Esophagus squamous epithelium (tissue), 5 donors: ENCODE data around the gene SIRT5. TPM values are rescaled to one million over a fixed set of nuclear protein-coding genes. Genes with fewer than 3 reads are reported as not detected.
A peak's percentile ranks its signal among the peaks of the same experiment; 100 is the strongest.

ENCODE experiments used
- DNase-seq: peaks from one replicate; lab custom pipeline; 2025; lab: John Stamatoyannopoulos, UW
- H3K27ac ChIP-seq, 4 donors: fragments of 200-600 bp; sonication (generic); one replicate each; pipeline ENCODE4 v1.5.1; 2016 to 2019; ENCODE audit warnings: mild to moderate bottlenecking in 1 of 4
- H3K27me3 ChIP-seq, 4 donors: fragments of 200-600 bp; sonication (generic); 1 replicate in 3 of 4; 2 replicates in 1 of 4; pipeline versions ENCODE4 v1.5.1 to v1.6.0; 2017 to 2021; ENCODE audit warnings: antibody characterized with exemption in 1 of 4
- H3K36me3 ChIP-seq, 3 donors: fragments of 200-600 bp; sonication (generic); one replicate each; pipeline ENCODE4 v1.5.1; 2016 to 2019
- H3K4me1 ChIP-seq, 3 donors: fragments of 200-600 bp; sonication (generic); one replicate each; pipeline ENCODE4 v1.5.1; 2017 to 2019
- H3K4me3 ChIP-seq, 4 donors: fragments of 200-600 bp; sonication (generic); 1 replicate in 3 of 4; 2 replicates in 1 of 4; pipeline ENCODE4 v1.5.1; 2016 to 2019; ENCODE audit warnings: mild to moderate bottlenecking in 2 of 4, moderate library complexity in 1 of 4
- H3K9me3 ChIP-seq, 3 donors: fragments of 200-600 bp; sonication (generic); one replicate each; pipeline ENCODE4 v1.5.1; 2016 to 2019
- POLR2A ChIP-seq, 4 donors: fragments of 450-650 bp; IDR thresholded peaks; one replicate each; pipeline ENCODE4 v1.6.1; 2017; ENCODE audit warnings: antibody characterized with exemption in 4 of 4, mild to moderate bottlenecking in 4 of 4, moderate library complexity in 3 of 4
- WGBS, 2 donors: methylation state at CpG; one replicate each; pipeline ENCODE4 v1.1.5; 2018; 5-methylcytosine and 5-hydroxymethylcytosine counted together
- intact Hi-C: fragments of 100-400 bp; cut with DNase I; formaldehyde crosslinking; loops from one replicate; pipeline ENCODE4 v1.15.0; 2022
- total RNA-seq, 4 donors: library from RNA; depleted of rRNA; stranded (reverse); fragments of >200 nt; gene quantifications; one replicate each; pipeline ENCODE4 v1.1.0, GENCODE V29; 2016
- TF ChIP-seq, protein P1 (sequence below), 6 experiments: fragments of 450-650 bp in 4 of 6; fragments of 200-600 bp in 2 of 6; sonication (generic) in 2 of 6; IDR thresholded peaks; one replicate each; pipeline ENCODE4 v1.5.1; 2016 to 2019; ENCODE audit warnings: antibody characterized with exemption in 6 of 6, mild to moderate bottlenecking in 4 of 6, moderate library complexity in 4 of 6
- donor health status: DM: yes; HTN: yes; CAD: no.

Gene SIRT5
- total RNA-seq, 4 donors from 2014 or later: 4.1 to 10.7 (median 5.6) TPM

- Histone ChIP-seq H3K9me3 (no peaks in the 10 kb centered on the region), H3K27ac (no peak overlapping the region), H3K36me3 (no peaks in the 10 kb centered on the region), H3K4me3 (no peak overlapping the region), H3K27me3 (peaks cover 0 to 5% (median 0%) of the 10 kb centered on the region in 4 donors), H3K4me1 (no peaks in the 10 kb centered on the region)
- TF ChIP-seq, protein P1, sequence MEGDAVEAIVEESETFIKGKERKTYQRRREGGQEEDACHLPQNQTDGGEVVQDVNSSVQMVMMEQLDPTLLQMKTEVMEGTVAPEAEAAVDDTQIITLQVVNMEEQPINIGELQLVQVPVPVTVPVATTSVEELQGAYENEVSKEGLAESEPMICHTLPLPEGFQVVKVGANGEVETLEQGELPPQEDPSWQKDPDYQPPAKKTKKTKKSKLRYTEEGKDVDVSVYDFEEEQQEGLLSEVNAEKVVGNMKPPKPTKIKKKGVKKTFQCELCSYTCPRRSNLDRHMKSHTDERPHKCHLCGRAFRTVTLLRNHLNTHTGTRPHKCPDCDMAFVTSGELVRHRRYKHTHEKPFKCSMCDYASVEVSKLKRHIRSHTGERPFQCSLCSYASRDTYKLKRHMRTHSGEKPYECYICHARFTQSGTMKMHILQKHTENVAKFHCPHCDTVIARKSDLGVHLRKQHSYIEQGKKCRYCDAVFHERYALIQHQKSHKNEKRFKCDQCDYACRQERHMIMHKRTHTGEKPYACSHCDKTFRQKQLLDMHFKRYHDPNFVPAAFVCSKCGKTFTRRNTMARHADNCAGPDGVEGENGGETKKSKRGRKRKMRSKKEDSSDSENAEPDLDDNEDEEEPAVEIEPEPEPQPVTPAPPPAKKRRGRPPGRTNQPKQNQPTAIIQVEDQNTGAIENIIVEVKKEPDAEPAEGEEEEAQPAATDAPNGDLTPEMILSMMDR (IDR thresholded peaks at IDR 0.05): no peak
- TF ChIP-seq POLR2A (IDR thresholded peaks at IDR 0.05): no peak
- DNase-seq: no peak
- intact Hi-C loops: no loop called here
- WGBS, 2 donors: 89 to 91% methylated on average over 4 of the region's 4 CpGs
Measured at GRCh38 chr6:13565921-13566320, 8.5 kb upstream of the SIRT5 start.

- no peak for TF ChIP-seq POLR2A (IDR thresholded peaks at IDR 0.05)
- TF ChIP-seq, protein P1 (IDR thresholded peaks at IDR 0.05): no peak
- no peaks in the 10 kb centered on the region for H3K9me3 ChIP-seq
- intact Hi-C loops: no loop called here
- WGBS, 2 donors: 89 to 97% methylated on average over 3 of the region's 3 CpGs
- H3K4me3 ChIP-seq: no peak overlapping the region
- no peaks in the 10 kb centered on the region for H3K36me3 ChIP-seq
- H3K27ac ChIP-seq: no peak overlapping the region
- H3K4me1 ChIP-seq: no peaks in the 10 kb centered on the region
- H3K27me3 ChIP-seq: peaks cover 0 to 5% (median 0%) of the 10 kb centered on the region in 4 donors
- no peak for DNase-seq
Measured at GRCh38 chr6:13566500-13566899, 7.9 kb upstream of the SIRT5 start.

DNA sequence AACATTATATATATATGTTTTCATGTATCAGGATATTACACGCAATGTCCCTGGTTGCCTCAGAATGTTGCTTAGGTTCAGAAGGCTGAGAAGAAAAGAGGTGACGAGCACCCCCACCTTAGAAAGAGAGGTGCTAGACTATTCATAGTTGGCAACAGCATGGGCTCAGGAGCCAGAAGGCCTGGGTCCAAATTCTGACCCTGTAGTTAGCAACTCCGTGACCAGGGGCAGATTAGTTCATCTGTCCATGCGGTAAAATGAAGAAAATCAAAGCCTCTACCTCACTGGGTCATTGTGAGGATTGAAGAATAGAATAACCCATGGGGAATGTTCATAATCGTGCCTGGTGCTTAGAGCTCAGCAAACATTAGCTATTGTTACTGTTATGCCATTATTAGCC lies 5.4 kb upstream of the SIRT5 start:
- no peak overlapping the region for H3K4me3 ChIP-seq
- peaks cover 0 to 5% (median 0%) of the 10 kb centered on the region in 4 donors for H3K27me3 ChIP-seq
- 74 to 88% methylated on average over 5 of the region's 5 CpGs for WGBS, 2 donors
- no peaks in the 10 kb centered on the region for H3K9me3 ChIP-seq
- intact Hi-C loops: no loop called here
- H3K36me3 ChIP-seq: no peaks in the 10 kb centered on the region
- no peak for DNase-seq
- H3K4me1 ChIP-seq: peaks cover 0 to 12% (median 6%) of the 10 kb centered on the region in 3 donors
- H3K27ac ChIP-seq: no peak overlapping the region
- TF ChIP-seq, protein P1 (IDR thresholded peaks at IDR 0.05): no peak
- no peak for TF ChIP-seq POLR2A (IDR thresholded peaks at IDR 0.05)

DNA sequence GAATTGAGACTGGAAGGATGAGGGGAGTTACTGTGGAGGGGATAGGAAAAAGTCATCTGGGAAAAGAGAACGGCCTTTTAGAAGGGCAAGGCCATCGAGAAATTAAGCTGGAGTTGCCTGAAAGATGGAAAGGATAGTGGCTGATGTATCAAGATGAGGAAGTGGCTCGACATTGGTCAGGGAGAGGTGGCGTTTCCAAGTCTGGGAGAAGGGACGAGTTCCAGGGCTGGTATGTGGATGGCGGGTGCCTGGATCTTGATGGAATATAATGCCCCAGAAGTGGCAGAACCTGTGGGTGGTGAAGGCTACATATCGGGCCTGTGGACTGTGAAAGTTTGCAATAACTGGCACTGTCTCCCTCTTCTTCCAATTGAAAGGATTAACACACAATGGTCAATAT lies 2.2 kb upstream of the SIRT5 start:
- intact Hi-C loops: loop anchor here (10.0 kb wide), 1 partner anchor 107 kb away; no protein-coding TSS in a partner anchor
- 77 to 93% methylated on average over 7 of the region's 7 CpGs for WGBS, 2 donors

GRCh38 chr6:13572951-13573654 lies 1.3 kb upstream of the SIRT5 start:
- WGBS, 2 donors: 73 to 84% methylated on average over 16 of the region's 16 CpGs
- TF ChIP-seq POLR2A (IDR thresholded peaks at IDR 0.05): no peak
- TF ChIP-seq, protein P1 (IDR thresholded peaks at IDR 0.05): no peak

More for the DNA sequence above, 2.2 kb upstream of the SIRT5 start:
- DNase-seq: no peak
- H3K4me3 ChIP-seq: no peak overlapping the region
- H3K27ac ChIP-seq: no peak overlapping the region
- H3K36me3 ChIP-seq: no peaks in the 10 kb centered on the region
- H3K27me3 ChIP-seq: no peaks in the 10 kb centered on the region
- no peaks in the 10 kb centered on the region for H3K9me3 ChIP-seq
- H3K4me1 ChIP-seq: peaks cover 0 to 23% (median 11%) of the 10 kb centered on the region in 3 donors
- no peak for TF ChIP-seq POLR2A (IDR thresholded peaks at IDR 0.05)
- TF ChIP-seq, protein P1 (IDR thresholded peaks at IDR 0.05): no peak

More at GRCh38 chr6:13572951-13573654, 1.3 kb upstream of the SIRT5 start:
- peak overlapping the region; percentile 93 to 100 (median 98) for H3K27ac ChIP-seq
- intact Hi-C loops: loop anchor here (10.0 kb wide), 1 partner anchor 108 kb away; no protein-coding TSS in a partner anchor
- H3K27me3 ChIP-seq: no peaks in the 10 kb centered on the region
- H3K9me3 ChIP-seq: no peaks in the 10 kb centered on the region
- H3K4me1 ChIP-seq: peaks cover 0 to 23% (median 11%) of the 10 kb centered on the region in 3 donors
- peak overlapping the region; percentile 69 to 99 (median 83) for H3K4me3 ChIP-seq
- no peaks in the 10 kb centered on the region for H3K36me3 ChIP-seq
- no peak for DNase-seq
